HEK293 (cell line): ENCODE data around the gene RASSF9.

ENCODE experiments used
- CTCF ChIA-PET: fragments of 350-600 bp; formaldehyde crosslinking; extraction: SDS; loops from one replicate; lab custom pipeline; 2021; ENCODE audit warnings: antibody characterized with exemption; lab: Yijun Ruan, JAX
- POLR2A ChIA-PET: fragments of 300-600 bp; formaldehyde crosslinking; extraction: SDS; loops from one replicate; lab custom pipeline; 2020; ENCODE audit warnings: antibody characterized with exemption, inconsistent platforms; lab: Yijun Ruan, JAX
- H3K27ac ChIP-seq: fragments of 200-500 bp; sonication (Bioruptor generic); 2 replicates; pipeline ENCODE4 v1.5.1; 2014; ENCODE audit warnings: low read depth, low read length, control low read depth, inconsistent platforms; ENCODE audit errors: extremely low read depth
- H3K36me3 ChIP-seq, 2 experiments: fragments of 200-500 bp in 1 of 2; sonication (Bioruptor generic) in 1 of 2; 1 replicate in 1 of 2; 2 replicates in 1 of 2; pipeline ENCODE4 v1.5.1; 2014 to 2017; ENCODE audit warnings: inconsistent platforms in 2 of 2, low read length in 2 of 2; ENCODE audit not compliant: control insufficient read depth in 2 of 2, insufficient read depth in 1 of 2
- H3K4me1 ChIP-seq: fragments of 200-500 bp; sonication (Bioruptor generic); 2 replicates; pipeline ENCODE4 v1.5.1; 2014; ENCODE audit warnings: mild to moderate bottlenecking, low read length, inconsistent platforms; ENCODE audit not compliant: control insufficient read depth, insufficient read depth
- H3K4me3 ChIP-seq: 2 replicates; pipeline ENCODE4 v1.5.1; 2011; ENCODE audit warnings: low read depth, mild to moderate bottlenecking, control low read depth, low read length, moderate library complexity
- H3K9me3 ChIP-seq: fragments of 200-500 bp; sonication (Bioruptor generic); 2 replicates; pipeline ENCODE4 v1.5.1; 2014; ENCODE audit warnings: low read depth, low read length, inconsistent platforms; ENCODE audit not compliant: control insufficient read depth, insufficient read depth
- PRDM6 ChIP-seq: fragments of 450-650 bp; formaldehyde crosslinking; IDR thresholded peaks from 2 replicates; pipeline ENCODE4 v1.5.1; 2017; ENCODE audit warnings: missing biosample characterization, missing genetic modification characterization
- ZNF146 ChIP-seq: fragments of 450-650 bp; formaldehyde crosslinking; IDR thresholded peaks from 2 replicates; pipeline ENCODE4 v1.5.1; 2016; ENCODE audit warnings: missing biosample characterization, missing genetic modification characterization
- ZNF184 ChIP-seq: fragments of 450-650 bp; IDR thresholded peaks from 2 replicates; pipeline ENCODE4 v1.5.1; 2018; ENCODE audit warnings: missing biosample characterization, mild to moderate bottlenecking, missing genetic modification characterization
- ZNF404 ChIP-seq: fragments of 450-650 bp; formaldehyde crosslinking; IDR thresholded peaks from 2 replicates; pipeline ENCODE4 v1.5.1; 2017; ENCODE audit warnings: missing biosample characterization, missing genetic modification characterization
- ZNF423 ChIP-seq: fragments of 450-650 bp; formaldehyde crosslinking; IDR thresholded peaks from 2 replicates; pipeline ENCODE4 v1.5.1; 2016; ENCODE audit warnings: missing biosample characterization, missing genetic modification characterization
- ZNF585B ChIP-seq: fragments of 450-650 bp; formaldehyde crosslinking; IDR thresholded peaks from 2 replicates; pipeline ENCODE4 v1.5.1; 2016; ENCODE audit warnings: missing biosample characterization, missing genetic modification characterization
- ZNF596 ChIP-seq: fragments of 450-650 bp; IDR thresholded peaks from 2 replicates; pipeline ENCODE4 v1.5.0; 2018; ENCODE audit warnings: missing biosample characterization, mild to moderate bottlenecking, missing genetic modification characterization, moderate library complexity
- ZNF664 ChIP-seq: fragments of 450-650 bp; formaldehyde crosslinking; IDR thresholded peaks from 2 replicates; pipeline ENCODE4 v1.5.1; 2016; ENCODE audit warnings: missing biosample characterization, missing genetic modification characterization
- ZNF777 ChIP-seq: fragments of 450-650 bp; formaldehyde crosslinking; IDR thresholded peaks from 2 replicates; pipeline ENCODE4 v1.5.1; 2017; ENCODE audit warnings: missing biosample characterization, missing genetic modification characterization, borderline replicate concordance
- ZNF830 ChIP-seq: fragments of 450-650 bp; IDR thresholded peaks from 2 replicates; pipeline ENCODE4 v1.5.0; 2018; ENCODE audit warnings: missing biosample characterization, missing genetic modification characterization, low read depth, mild to moderate bottlenecking, moderate library complexity
- ZNF843 ChIP-seq: fragments of 450-650 bp; formaldehyde crosslinking; IDR thresholded peaks from 2 replicates; pipeline ENCODE4 v1.5.1; 2016; ENCODE audit warnings: missing biosample characterization, missing genetic modification characterization
- TF ChIP-seq, protein P1 (sequence below): fragments of 450-650 bp; formaldehyde crosslinking; IDR thresholded peaks from 2 replicates; pipeline ENCODE4; 2016; ENCODE audit warnings: missing biosample characterization, missing genetic modification characterization
- TF ChIP-seq, protein P2 (sequence below): fragments of 450-650 bp; formaldehyde crosslinking; IDR thresholded peaks from 2 replicates; pipeline ENCODE4 v1.5.1; 2016; ENCODE audit warnings: missing biosample characterization, missing genetic modification characterization
- TF ChIP-seq, protein P3 (sequence below): fragments of 450-650 bp; formaldehyde crosslinking; IDR thresholded peaks from 2 replicates; pipeline ENCODE4 v1.5.1; 2016; ENCODE audit warnings: missing biosample characterization, missing genetic modification characterization, low read depth

Gene RASSF9

GRCh38 chr12:85805654-85806053, 30.6 kb downstream of the RASSF9 start:
- H3K4me1 ChIP-seq, result no peaks in the 10 kb centered on the region; the same call in 1 of the 2 replicates
- TF ChIP-seq ZNF146 (no peak), ZNF596 (tag by site-specific recombination) (no peak)
- no peak overlapping the region for H3K4me3 ChIP-seq
- POLR2A ChIA-PET, result no interaction called here
- H3K9me3 ChIP-seq, result no peaks in the 10 kb centered on the region
- H3K27ac ChIP-seq, result no peak overlapping the region
- CTCF ChIA-PET, result interaction anchor here (0.5 to 1.4 kb wide), 3 partner anchors 41 to 146 kb away, joined by 3 to 7 read pairs (median 3); no protein-coding TSS in a partner anchor
- no peaks in the 10 kb centered on the region for H3K36me3 ChIP-seq

DNA sequence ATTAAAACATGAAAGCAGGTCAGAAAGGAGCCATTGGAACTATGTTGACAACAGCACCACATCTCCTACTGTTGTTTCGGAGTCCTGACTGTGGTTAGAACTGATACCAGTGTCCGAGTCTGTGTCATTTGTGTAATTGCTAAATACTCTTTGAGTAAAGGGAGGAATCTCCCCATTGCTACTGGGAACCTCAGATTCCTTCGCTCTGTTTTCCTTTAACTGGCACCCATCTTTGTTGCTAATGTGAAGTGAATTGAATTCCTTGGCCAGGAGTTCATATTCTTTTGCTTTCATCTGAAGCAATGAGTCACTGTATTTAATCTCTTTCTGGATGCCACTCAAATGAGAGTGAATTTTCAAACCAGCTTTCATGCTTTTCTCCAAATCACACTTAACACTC, 31.5 kb downstream of the RASSF9 start:
- Histone ChIP-seq H3K27ac (no peak overlapping the region), H3K4me1 (no peaks in the 10 kb centered on the region; the same call in 1 of the 2 replicates), H3K4me3 (no peak overlapping the region)
- no peak for TF ChIP-seq ZNF777 (tag by site-specific recombination)
- TF ChIP-seq PRDM6 (tag by site-specific recombination), result no peak
- TF ChIP-seq ZNF184 (tag by site-specific recombination), result no peak
- TF ChIP-seq, protein P1, sequence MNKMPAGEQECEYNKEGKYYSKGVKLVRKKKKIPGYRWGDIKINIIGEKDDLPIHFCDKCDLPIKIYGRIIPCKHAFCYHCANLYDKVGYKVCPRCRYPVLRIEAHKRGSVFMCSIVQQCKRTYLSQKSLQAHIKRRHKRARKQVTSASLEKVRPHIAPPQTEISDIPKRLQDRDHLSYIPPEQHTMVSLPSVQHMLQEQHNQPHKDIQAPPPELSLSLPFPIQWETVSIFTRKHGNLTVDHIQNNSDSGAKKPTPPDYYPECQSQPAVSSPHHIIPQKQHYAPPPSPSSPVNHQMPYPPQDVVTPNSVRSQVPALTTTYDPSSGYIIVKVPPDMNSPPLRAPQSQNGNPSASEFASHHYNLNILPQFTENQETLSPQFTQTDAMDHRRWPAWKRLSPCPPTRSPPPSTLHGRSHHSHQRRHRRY (tag by site-specific recombination), result no peak
- TF ChIP-seq, all 188 proteins: peak for 0
- no peaks in the 10 kb centered on the region for H3K9me3 ChIP-seq
- H3K36me3 ChIP-seq, result no peaks in the 10 kb centered on the region
- ChIA-PET POLR2A (no interaction called here), CTCF (no interaction called here)

- Histone ChIP-seq H3K9me3 (no peaks in the 10 kb centered on the region), H3K27ac (no peak overlapping the region), H3K4me3 (no peak overlapping the region), H3K36me3 (no peaks in the 10 kb centered on the region), H3K4me1 (no peaks in the 10 kb centered on the region; the same call in 1 of the 2 replicates)
- ChIA-PET POLR2A (no interaction called here), CTCF (interaction anchor here (0.6 kb wide), 1 partner anchor 41 kb away, joined by 3 read pairs; no protein-coding TSS in a partner anchor)
- TF ChIP-seq ZNF585B (tag by site-specific recombination) (no peak), ZNF830 (tag by site-specific recombination) (no peak), ZNF843 (tag by site-specific recombination) (no peak), ZNF423 (tag by site-specific recombination) (no peak)
- TF ChIP-seq, protein P2, sequence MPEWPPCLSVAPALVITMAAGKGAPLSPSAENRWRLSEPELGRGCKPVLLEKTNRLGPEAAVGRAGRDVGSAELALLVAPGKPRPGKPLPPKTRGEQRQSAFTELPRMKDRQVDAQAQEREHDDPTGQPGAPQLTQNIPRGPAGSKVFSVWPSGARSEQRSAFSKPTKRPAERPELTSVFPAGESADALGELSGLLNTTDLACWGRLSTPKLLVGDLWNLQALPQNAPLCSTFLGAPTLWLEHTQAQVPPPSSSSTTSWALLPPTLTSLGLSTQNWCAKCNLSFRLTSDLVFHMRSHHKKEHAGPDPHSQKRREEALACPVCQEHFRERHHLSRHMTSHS (tag by site-specific recombination), result no peak
Measured at GRCh38 chr12:85803923-85804322, 32.3 kb downstream of the RASSF9 start.

DNA sequence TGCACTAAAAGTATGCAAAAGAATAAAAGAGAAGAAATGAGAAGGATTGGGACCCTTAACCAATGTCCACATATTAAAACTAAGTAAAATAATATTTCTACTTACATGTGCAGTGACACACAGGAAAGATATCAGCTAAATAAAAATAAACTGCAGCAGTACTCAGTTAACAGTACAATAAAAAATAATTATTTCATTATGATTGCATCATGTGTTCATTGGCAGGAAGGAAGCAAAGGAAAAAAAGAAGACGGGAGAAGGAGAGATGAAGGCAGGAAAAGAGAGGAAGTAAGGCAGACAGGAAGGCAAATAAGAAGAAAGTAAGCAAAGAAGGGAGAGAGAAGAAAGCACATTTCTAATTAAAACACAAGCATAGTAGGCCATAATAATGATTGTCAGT, 33.0 kb downstream of the RASSF9 start:
- no peaks in the 10 kb centered on the region; the same call in 1 of the 2 replicates for H3K4me1 ChIP-seq
- no peak overlapping the region for H3K27ac ChIP-seq
- no peaks in the 10 kb centered on the region for H3K36me3 ChIP-seq
- ChIA-PET POLR2A (no interaction called here), CTCF (no interaction called here)
- H3K4me3 ChIP-seq, result no peak overlapping the region
- no peaks in the 10 kb centered on the region for H3K9me3 ChIP-seq
- TF ChIP-seq ZNF404 (tag by site-specific recombination) (no peak), ZNF664 (0 out of 2 replicates have a peak, but pooled peaks have one; percentile 37), ZNF585B (tag by site-specific recombination) (peak; percentile 55)
- TF ChIP-seq, protein P3, sequence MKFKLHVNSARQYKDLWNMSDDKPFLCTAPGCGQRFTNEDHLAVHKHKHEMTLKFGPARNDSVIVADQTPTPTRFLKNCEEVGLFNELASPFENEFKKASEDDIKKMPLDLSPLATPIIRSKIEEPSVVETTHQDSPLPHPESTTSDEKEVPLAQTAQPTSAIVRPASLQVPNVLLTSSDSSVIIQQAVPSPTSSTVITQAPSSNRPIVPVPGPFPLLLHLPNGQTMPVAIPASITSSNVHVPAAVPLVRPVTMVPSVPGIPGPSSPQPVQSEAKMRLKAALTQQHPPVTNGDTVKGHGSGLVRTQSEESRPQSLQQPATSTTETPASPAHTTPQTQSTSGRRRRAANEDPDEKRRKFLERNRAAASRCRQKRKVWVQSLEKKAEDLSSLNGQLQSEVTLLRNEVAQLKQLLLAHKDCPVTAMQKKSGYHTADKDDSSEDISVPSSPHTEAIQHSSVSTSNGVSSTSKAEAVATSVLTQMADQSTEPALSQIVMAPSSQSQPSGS (tag by site-specific recombination), result 0 out of 2 replicates have a peak, but pooled peaks have one; percentile 9
